RWPE1 (cell line): ENCODE data around the gene ACSS1.

Experiments used
- CTCF ChIA-PET: fragments of 350-600 bp; sonication (Branson Sonifier 250); formaldehyde crosslinking; extraction: SDS; loops from one replicate; lab custom pipeline; 2021; lab: Yijun Ruan, JAX
- POLR2A ChIA-PET: fragments of 400-600 bp; formaldehyde crosslinking; extraction: SDS; loops from one replicate; lab custom pipeline; 2020; ENCODE audit warnings: antibody characterized with exemption; ENCODE audit not compliant: low non-redundant PET; lab: Yijun Ruan, JAX
- DNase-seq: peaks from one replicate; pipeline ENCODE4 v3.0.0; 2012; ENCODE audit warnings: low spot score
- H3K27ac ChIP-seq: fragments of 450-650 bp; 2 replicates; pipeline ENCODE4 v1.5.1; 2017
- CTCF ChIP-seq: fragments of 450-650 bp; conservative IDR thresholded peaks from 2 replicates; pipeline ENCODE4 v1.5.1; 2017; ENCODE audit warnings: low read depth, mild to moderate bottlenecking

ACSS1 gene

DNA sequence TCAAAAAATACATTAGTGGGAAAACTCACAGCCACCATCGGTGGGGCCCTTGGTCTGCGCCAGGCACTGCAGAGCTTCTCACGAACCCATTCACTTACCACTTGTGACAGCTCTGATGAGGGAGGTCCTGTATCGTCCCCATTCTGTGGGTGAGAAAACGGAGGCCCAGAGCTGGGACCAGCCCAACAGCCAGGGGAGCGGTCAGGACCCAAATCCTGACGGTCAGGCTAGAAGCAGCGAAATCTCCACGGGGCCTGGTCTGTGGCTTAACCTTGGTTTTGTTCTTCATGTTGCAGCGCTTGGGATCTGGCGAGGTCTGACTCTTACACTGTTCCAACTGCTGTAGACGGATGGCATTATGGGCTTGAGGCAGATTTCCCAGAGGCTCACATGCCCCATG lies 31.7 kb upstream of the ACSS1 start:
- H3K27ac ChIP-seq, result no peak overlapping the region
- CTCF ChIA-PET, result no interaction called here

GRCh38 chr20:25089096-25089495 lies 31.2 kb upstream of the ACSS1 start:
- POLR2A ChIA-PET, result no interaction called here

More for the DNA sequence above, 31.7 kb upstream of the ACSS1 start:
- no peak for DNase-seq
- POLR2A ChIA-PET, result no interaction called here
- TF ChIP-seq CTCF, result no peak

GRCh38 chr20:25088267-25088666 lies 30.3 kb upstream of the ACSS1 start:
- ChIA-PET CTCF (no interaction called here), POLR2A (no interaction called here)
- no peak for DNase-seq
- H3K27ac ChIP-seq, result no peak overlapping the region
- TF ChIP-seq CTCF, result no peak

More at GRCh38 chr20:25089096-25089495, 31.2 kb upstream of the ACSS1 start:
- no peak for TF ChIP-seq CTCF
- CTCF ChIA-PET, result no interaction called here
- no peak overlapping the region for H3K27ac ChIP-seq
- DNase-seq, result no peak

DNA sequence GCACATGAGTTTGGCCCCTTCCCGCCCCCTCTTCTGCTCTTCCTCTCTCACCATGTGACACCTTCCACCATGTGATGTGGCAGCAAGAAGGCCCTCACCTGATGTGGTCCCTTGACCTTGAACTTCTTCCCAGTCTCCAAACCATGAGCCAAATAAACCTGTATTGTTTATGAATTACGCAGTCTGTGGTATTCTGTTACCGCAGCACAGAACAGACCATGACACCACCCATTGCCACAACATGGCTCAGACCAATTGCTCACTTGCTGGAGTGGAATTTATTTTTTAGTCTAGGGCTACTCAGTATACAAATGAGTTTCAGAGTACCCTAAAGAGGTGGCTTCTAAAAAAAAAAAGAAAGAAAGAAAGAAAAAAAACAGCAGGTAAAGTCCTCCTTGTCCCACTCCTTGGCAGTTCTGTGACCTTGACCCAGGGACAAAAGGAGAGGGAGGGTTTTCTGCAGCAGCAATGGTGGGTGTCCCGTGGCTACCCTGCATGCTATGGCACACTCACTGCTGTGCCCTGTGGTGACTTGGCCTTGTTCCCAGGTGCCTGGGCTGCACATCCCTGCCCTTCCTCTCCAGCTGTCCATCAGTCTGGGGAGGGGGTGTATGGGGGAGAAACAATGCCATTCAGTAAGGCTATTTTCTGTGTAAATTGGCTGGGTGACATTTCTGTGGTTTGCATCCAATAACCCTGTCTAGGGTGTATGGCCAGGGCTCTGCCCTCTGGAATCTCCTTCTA lies 29.4 kb upstream of the ACSS1 start:
- no peak for TF ChIP-seq CTCF
- CTCF ChIA-PET, result no interaction called here
- H3K27ac ChIP-seq, result no peak overlapping the region

GRCh38 chr20:25085756-25086495 lies 28.0 kb upstream of the ACSS1 start:
- TF ChIP-seq CTCF, result no peak
- ChIA-PET POLR2A (no interaction called here), CTCF (interaction anchor here (0.6 kb wide), 1 partner anchor 28 kb away, joined by 3 read pairs; no protein-coding TSS in a partner anchor)
- DNase-seq, result no peak
- no peak overlapping the region for H3K27ac ChIP-seq

More for the DNA sequence above, 29.4 kb upstream of the ACSS1 start:
- POLR2A ChIA-PET, result no interaction called here
- no peak for DNase-seq

GRCh38 chr20:25084626-25085187 lies 26.8 kb upstream of the ACSS1 start:
- TF ChIP-seq CTCF, result no peak
- ChIA-PET CTCF (interaction anchor here (0.7 kb wide), 1 partner anchor 1895 kb away, joined by 3 read pairs; no protein-coding TSS in a partner anchor), POLR2A (no interaction called here)
- no peak overlapping the region for H3K27ac ChIP-seq
- no peak for DNase-seq
